Peyer's patch (tissue), 4 donors: Measurements from ENCODE around the gene ANTKMT. TPM values are rescaled to one million over a fixed set of nuclear protein-coding genes. Genes with fewer than 3 reads are reported as not detected.
A peak's percentile ranks its signal among the peaks of the same experiment; 100 is the strongest.
"Not testable (repeated sequence)": the region's sequence is repeated elsewhere in the genome, so short reads cannot be mapped to it uniquely, and the experiment has no call there.

Experiments
- DNase-seq, 3 donors: peaks; one replicate each; pipeline ENCODE4 v3.0.0-alpha.2; 2017 to 2019
- H3K27ac ChIP-seq, 4 donors: fragments of 200-600 bp; sonication (generic); one replicate each; pipeline ENCODE4 v1.5.1; 2016 to 2019
- H3K27me3 ChIP-seq, 2 donors: fragments of 200-600 bp; sonication (generic); one replicate each; pipeline ENCODE4 v1.5.1; 2019
- H3K36me3 ChIP-seq, 3 donors: fragments of 200-600 bp; sonication (generic); one replicate each; pipeline ENCODE4 v1.5.1; 2016 to 2019
- H3K4me1 ChIP-seq, 4 donors: fragments of 200-600 bp; sonication (generic); one replicate each; pipeline ENCODE4 v1.5.1; 2016 to 2019
- H3K4me3 ChIP-seq, 4 donors: fragments of 200-600 bp; sonication (generic); 1 replicate in 3 of 4; 2 replicates in 1 of 4; pipeline ENCODE4 v1.5.1; 2016 to 2019; ENCODE audit warnings: mild to moderate bottlenecking in 1 of 4
- H3K9me3 ChIP-seq, 4 donors: fragments of 200-600 bp; sonication (generic); one replicate each; pipeline ENCODE4 v1.5.1; 2016 to 2019; ENCODE audit warnings: mild to moderate bottlenecking in 1 of 4
- POLR2A ChIP-seq, 2 donors: fragments of 450-650 bp; IDR thresholded peaks; one replicate each; pipeline ENCODE4 v1.5.1; 2017; ENCODE audit warnings: antibody characterized with exemption in 2 of 2, mild to moderate bottlenecking in 2 of 2, moderate library complexity in 2 of 2
- total RNA-seq, 4 donors: library from RNA; depleted of rRNA; stranded (reverse); fragments of >200 nt; gene quantifications; one replicate each; pipeline ENCODE4 v1.1.0, GENCODE V29; 2016
- TF ChIP-seq, protein P1 (sequence below), 6 experiments: fragments of 450-650 bp in 4 of 6; fragments of 200-600 bp in 2 of 6; sonication (generic) in 1 of 6; IDR thresholded peaks; one replicate each; pipeline ENCODE4 v1.5.1; 2017 to 2019; ENCODE audit warnings: antibody characterized with exemption in 6 of 6, mild to moderate bottlenecking in 3 of 6, moderate library complexity in 1 of 6

The ANTKMT gene
- total RNA-seq, 4 donors from 2014 or later, result 52.8 to 93.9 (median 72.0) TPM

GRCh38 chr16:689175-689897, 31.6 kb upstream of the ANTKMT start:
- peak overlapping the region in 3 of 4 donors; percentile 77 to 89 (median 83) for H3K27ac ChIP-seq
- no peak for TF ChIP-seq POLR2A (IDR thresholded peaks at IDR 0.05)
- TF ChIP-seq, protein P1, sequence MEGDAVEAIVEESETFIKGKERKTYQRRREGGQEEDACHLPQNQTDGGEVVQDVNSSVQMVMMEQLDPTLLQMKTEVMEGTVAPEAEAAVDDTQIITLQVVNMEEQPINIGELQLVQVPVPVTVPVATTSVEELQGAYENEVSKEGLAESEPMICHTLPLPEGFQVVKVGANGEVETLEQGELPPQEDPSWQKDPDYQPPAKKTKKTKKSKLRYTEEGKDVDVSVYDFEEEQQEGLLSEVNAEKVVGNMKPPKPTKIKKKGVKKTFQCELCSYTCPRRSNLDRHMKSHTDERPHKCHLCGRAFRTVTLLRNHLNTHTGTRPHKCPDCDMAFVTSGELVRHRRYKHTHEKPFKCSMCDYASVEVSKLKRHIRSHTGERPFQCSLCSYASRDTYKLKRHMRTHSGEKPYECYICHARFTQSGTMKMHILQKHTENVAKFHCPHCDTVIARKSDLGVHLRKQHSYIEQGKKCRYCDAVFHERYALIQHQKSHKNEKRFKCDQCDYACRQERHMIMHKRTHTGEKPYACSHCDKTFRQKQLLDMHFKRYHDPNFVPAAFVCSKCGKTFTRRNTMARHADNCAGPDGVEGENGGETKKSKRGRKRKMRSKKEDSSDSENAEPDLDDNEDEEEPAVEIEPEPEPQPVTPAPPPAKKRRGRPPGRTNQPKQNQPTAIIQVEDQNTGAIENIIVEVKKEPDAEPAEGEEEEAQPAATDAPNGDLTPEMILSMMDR (IDR thresholded peaks at IDR 0.05), result no peak
- H3K36me3 ChIP-seq, result peaks cover 0 to 10% (median 0%) of the 10 kb centered on the region in 3 donors
- peak overlapping the region; percentile 71 to 87 (median 74) for H3K4me3 ChIP-seq
- no peaks in the 10 kb centered on the region for H3K9me3 ChIP-seq
- DNase-seq, result no peak
- H3K27me3 ChIP-seq, result peaks cover 0 to 11% of the 10 kb centered on the region in 2 donors
- peaks cover 0 to 30% (median 22%) of the 10 kb centered on the region in 4 donors for H3K4me1 ChIP-seq

DNA sequence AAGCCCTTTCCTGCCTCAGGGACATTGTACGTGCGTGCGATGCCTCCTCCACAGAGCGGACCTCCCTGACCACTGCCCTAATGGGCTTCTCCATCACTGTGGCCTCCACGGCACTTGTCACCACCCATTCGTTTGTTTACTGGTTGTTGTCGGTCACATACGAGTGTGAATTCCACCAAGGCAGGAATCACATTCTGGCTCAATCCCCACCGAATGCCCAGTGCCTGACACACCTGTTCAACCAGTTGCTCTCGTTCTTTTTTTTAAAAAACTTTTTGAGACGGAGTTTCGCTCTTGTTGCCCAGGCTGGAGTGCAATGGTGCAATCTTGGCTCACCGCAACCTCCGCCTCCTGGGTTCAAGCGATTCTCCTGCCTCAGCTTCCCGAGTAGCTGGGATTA, 29.7 kb upstream of the ANTKMT start:
- peaks cover 0 to 10% (median 0%) of the 10 kb centered on the region in 3 donors for H3K36me3 ChIP-seq
- H3K4me3 ChIP-seq, H3K9me3 ChIP-seq, H3K27ac ChIP-seq, DNase-seq: not testable (repeated sequence)
- H3K4me1 ChIP-seq, result peaks cover 0 to 39% (median 28%) of the 10 kb centered on the region in 4 donors
- peaks cover 0 to 25% of the 10 kb centered on the region in 2 donors for H3K27me3 ChIP-seq

GRCh38 chr16:692356-693108, 28.4 kb upstream of the ANTKMT start:
- TF ChIP-seq, protein P1 (IDR thresholded peaks at IDR 0.05), result no peak
- TF ChIP-seq POLR2A (IDR thresholded peaks at IDR 0.05), result no peak
- H3K27me3 ChIP-seq, result peaks cover 0 to 28% of the 10 kb centered on the region in 2 donors
- DNase-seq, result no peak
- no peaks in the 10 kb centered on the region for H3K9me3 ChIP-seq
- H3K27ac ChIP-seq, result no peak overlapping the region
- no peaks in the 10 kb centered on the region for H3K36me3 ChIP-seq
- peaks cover 0 to 41% (median 28%) of the 10 kb centered on the region in 4 donors for H3K4me1 ChIP-seq
- no peak overlapping the region for H3K4me3 ChIP-seq

DNA sequence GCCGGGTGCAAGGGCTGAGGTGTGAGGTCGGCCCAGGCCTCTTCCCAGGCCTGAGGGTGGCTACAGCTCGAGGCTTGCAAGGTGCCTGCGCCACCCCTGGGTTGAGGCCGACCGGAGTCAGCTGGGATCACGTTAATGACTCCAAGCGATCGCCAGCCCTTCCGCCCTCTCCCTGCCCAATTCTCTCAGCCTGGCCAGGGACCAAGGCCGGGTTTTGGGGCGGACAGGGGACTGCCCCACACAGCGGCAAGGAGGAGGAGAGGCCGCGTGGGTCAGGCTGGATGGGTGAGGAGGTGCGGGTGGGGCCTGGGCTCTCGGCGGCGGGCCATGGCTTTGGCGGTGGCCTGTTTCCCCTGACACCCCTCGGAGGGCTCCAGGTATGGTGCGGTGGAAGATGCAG, 27.6 kb upstream of the ANTKMT start:
- H3K9me3 ChIP-seq, result no peaks in the 10 kb centered on the region
- no peak overlapping the region for H3K27ac ChIP-seq
- peaks cover 0 to 28% of the 10 kb centered on the region in 2 donors for H3K27me3 ChIP-seq
- no peaks in the 10 kb centered on the region for H3K36me3 ChIP-seq
- DNase-seq, result no peak
- H3K4me1 ChIP-seq, result peaks cover 0 to 41% (median 28%) of the 10 kb centered on the region in 4 donors
- H3K4me3 ChIP-seq, result no peak overlapping the region
- TF ChIP-seq, protein P1 (IDR thresholded peaks at IDR 0.05), result no peak

DNA sequence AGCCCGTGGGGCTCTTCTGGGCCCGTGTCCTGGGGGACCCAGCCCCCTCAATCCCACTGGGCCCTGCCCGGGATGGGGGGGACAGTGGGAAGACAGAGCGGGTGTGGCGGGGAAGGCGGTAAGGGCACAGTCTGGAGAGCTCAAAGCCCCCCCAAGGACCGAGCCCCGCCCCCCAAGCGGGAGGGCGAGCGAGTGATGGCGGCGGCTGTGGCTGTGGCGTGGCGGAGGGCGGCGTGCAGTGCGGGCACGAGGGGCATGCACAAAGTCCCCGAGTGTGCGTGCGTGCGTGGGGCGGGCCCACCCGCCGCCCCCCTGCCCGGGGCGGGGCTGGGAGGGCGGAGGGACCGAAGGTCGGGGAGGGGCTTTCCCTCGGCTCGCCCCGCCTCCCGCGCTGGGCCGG, 27.2 kb upstream of the ANTKMT start:
- Histone ChIP-seq H3K9me3 (no peaks in the 10 kb centered on the region), H3K4me1 (peaks cover 0 to 39% (median 28%) of the 10 kb centered on the region in 4 donors), H3K4me3 (peak overlapping the region in 3 of 4 donors; percentile 45 to 58 (median 54)), H3K27ac (no peak overlapping the region), H3K36me3 (no peaks in the 10 kb centered on the region), H3K27me3 (peaks cover 0 to 28% of the 10 kb centered on the region in 2 donors)
- TF ChIP-seq, protein P1 (IDR thresholded peaks at IDR 0.05), result no peak
- TF ChIP-seq POLR2A (IDR thresholded peaks at IDR 0.05), result no peak
- no peak for DNase-seq
